ENCODE results near the gene LAMB4.

LAMB4 gene

GRCh38 chr7:108130261-108130660, at the start of gene LAMB4:
TSS of gene LAMB4 (minus strand) at chr7:108130361. CDS start at chr7:108123164, 7,197 bp downstream.
- no peak for DNase-seq (ENCODE audit: low read depth in 2 of 2)

- DNase-seq (ENCODE audit: low read depth in 2 of 2) = no peak
Measured at GRCh38 chr7:108178398-108178797, 48.2 kb upstream of the LAMB4 start.

GRCh38 chr7:108171164-108171563, 41.0 kb upstream of the LAMB4 start:
- no peak for DNase-seq (ENCODE audit: low read depth in 2 of 2)

GRCh38 chr7:108170251-108170650, 40.1 kb upstream of the LAMB4 start:
- DNase-seq (ENCODE audit: low read depth in 2 of 2) = no peak

GRCh38 chr7:108167460-108167859, 37.3 kb upstream of the LAMB4 start:
- DNase-seq (ENCODE audit: low read depth in 2 of 2) = no peak

GRCh38 chr7:108166687-108167086, 36.5 kb upstream of the LAMB4 start:
- DNase-seq (ENCODE audit: low read depth in 2 of 2) = no peak

GRCh38 chr7:108165723-108166122, 35.6 kb upstream of the LAMB4 start:
- no peak for DNase-seq (ENCODE audit: low read depth in 2 of 2)

GRCh38 chr7:108164946-108165345, 34.8 kb upstream of the LAMB4 start:
- no peak for DNase-seq (ENCODE audit: low read depth in 2 of 2)

- no peak for DNase-seq (ENCODE audit: low read depth in 2 of 2)
Measured at GRCh38 chr7:108164342-108164741, 34.2 kb upstream of the LAMB4 start.

- no peak for DNase-seq (ENCODE audit: low read depth in 2 of 2)
Measured at GRCh38 chr7:108158776-108159175, 28.6 kb upstream of the LAMB4 start.

- no peak for DNase-seq (ENCODE audit: low read depth in 2 of 2)
Measured at GRCh38 chr7:108157606-108158335, 27.6 kb upstream of the LAMB4 start.

- DNase-seq (ENCODE audit: low read depth in 2 of 2) = no peak
Measured at GRCh38 chr7:108156897-108157605, 26.9 kb upstream of the LAMB4 start.

GRCh38 chr7:108152198-108152597, 22.0 kb upstream of the LAMB4 start:
- no peak for DNase-seq (ENCODE audit: low read depth in 2 of 2)

GRCh38 chr7:108149908-108150307, 19.7 kb upstream of the LAMB4 start:
- no peak for DNase-seq (ENCODE audit: low read depth in 2 of 2)

GRCh38 chr7:108149119-108149518, 19.0 kb upstream of the LAMB4 start:
- no peak for DNase-seq (ENCODE audit: low read depth in 2 of 2)

GRCh38 chr7:108147031-108147563, 16.9 kb upstream of the LAMB4 start:
- no peak for DNase-seq (ENCODE audit: low read depth in 2 of 2)

GRCh38 chr7:108146070-108146842, 16.1 kb upstream of the LAMB4 start:
- DNase-seq (ENCODE audit: low read depth in 2 of 2) = peak in 1 of 2 donors; percentile 5

- no peak for DNase-seq (ENCODE audit: low read depth in 2 of 2)
Measured at GRCh38 chr7:108145401-108145800, 15.2 kb upstream of the LAMB4 start.

- no peak for DNase-seq (ENCODE audit: low read depth in 2 of 2)
Measured at GRCh38 chr7:108144931-108145330, 14.8 kb upstream of the LAMB4 start.

- no peak for DNase-seq (ENCODE audit: low read depth in 2 of 2)
Measured at GRCh38 chr7:108143658-108144420, 13.7 kb upstream of the LAMB4 start.

- DNase-seq (ENCODE audit: low read depth in 2 of 2) = no peak
Measured at GRCh38 chr7:108142675-108143259, 12.6 kb upstream of the LAMB4 start.

Data from activated CD8-positive, alpha-beta memory T cell treated with anti-CD3 and anti-CD28 coated beads for 4 hours (primary cell).